ENCODE measurements around the gene ROR2.

DNA sequence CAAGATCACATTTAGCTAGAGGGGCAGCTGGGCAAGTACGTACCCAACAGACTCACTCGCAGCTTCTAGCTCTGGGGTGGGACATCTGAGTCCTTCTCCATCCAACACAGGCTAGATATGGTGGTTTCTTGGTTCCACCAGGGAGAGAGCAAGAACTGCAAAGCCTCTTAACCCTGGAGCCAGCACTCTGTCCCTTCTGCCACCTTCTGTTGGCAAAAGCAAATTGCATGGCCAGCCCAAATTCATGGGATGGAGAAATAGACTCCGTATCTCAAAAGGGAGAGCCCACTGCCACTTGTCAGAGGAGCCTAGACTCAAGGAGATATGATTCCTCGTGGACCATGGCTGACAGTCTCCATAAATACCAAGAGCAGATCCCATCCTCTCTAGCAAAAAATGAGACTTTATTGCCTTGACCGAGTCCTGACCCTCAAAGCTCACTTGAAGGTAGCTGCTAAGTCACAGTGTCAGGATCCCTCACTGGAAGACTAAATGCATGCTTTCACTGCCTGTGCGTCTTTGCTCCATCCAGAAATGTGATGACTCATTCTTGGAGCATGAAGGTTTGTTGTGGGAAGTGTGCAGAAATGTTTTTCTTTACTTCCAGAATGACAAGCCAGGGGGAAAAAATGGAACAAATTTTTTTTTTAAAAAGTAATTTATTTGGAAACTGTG lies 28.8 kb upstream of the ROR2 start:
- TF ChIP-seq, protein P1, sequence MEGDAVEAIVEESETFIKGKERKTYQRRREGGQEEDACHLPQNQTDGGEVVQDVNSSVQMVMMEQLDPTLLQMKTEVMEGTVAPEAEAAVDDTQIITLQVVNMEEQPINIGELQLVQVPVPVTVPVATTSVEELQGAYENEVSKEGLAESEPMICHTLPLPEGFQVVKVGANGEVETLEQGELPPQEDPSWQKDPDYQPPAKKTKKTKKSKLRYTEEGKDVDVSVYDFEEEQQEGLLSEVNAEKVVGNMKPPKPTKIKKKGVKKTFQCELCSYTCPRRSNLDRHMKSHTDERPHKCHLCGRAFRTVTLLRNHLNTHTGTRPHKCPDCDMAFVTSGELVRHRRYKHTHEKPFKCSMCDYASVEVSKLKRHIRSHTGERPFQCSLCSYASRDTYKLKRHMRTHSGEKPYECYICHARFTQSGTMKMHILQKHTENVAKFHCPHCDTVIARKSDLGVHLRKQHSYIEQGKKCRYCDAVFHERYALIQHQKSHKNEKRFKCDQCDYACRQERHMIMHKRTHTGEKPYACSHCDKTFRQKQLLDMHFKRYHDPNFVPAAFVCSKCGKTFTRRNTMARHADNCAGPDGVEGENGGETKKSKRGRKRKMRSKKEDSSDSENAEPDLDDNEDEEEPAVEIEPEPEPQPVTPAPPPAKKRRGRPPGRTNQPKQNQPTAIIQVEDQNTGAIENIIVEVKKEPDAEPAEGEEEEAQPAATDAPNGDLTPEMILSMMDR (IDR thresholded peaks at IDR 0.05; ENCODE audit: borderline replicate concordance, extremely low read depth, low read length, poor library complexity, severe bottlenecking) = peak; percentile 37
- no peak for TF ChIP-seq EZH2 (IDR thresholded peaks at IDR 0.05; ENCODE audit: borderline replicate concordance, low read depth, low read length, severe bottlenecking)
